ENCODE data around the gene JAZF1.

Gene JAZF1

GRCh38 chr7:28138837-28139236, 41.8 kb downstream of the JAZF1 start:
- POLR2A ChIA-PET = no interaction called here
- TF ChIP-seq CTCF (IDR thresholded peaks at IDR 0.05; ENCODE audit: control extremely low read depth, extremely low read depth, low read depth, missing control alignments) = no peak

GRCh38 chr7:28137463-28137862, 43.1 kb downstream of the JAZF1 start:
- POLR2A ChIA-PET = no interaction called here
- DNase-seq (ENCODE audit: extremely low spot score) = no peak
- no peak for TF ChIP-seq CTCF (IDR thresholded peaks at IDR 0.05; ENCODE audit: control extremely low read depth, extremely low read depth, low read depth, missing control alignments)
- CTCF ChIA-PET = no interaction called here

More at GRCh38 chr7:28138837-28139236, 41.8 kb downstream of the JAZF1 start:
- no peak for DNase-seq (ENCODE audit: extremely low spot score)
- CTCF ChIA-PET = no interaction called here

- DNase-seq (ENCODE audit: extremely low spot score) = no peak
- CTCF ChIA-PET = no interaction called here
- POLR2A ChIA-PET = no interaction called here
- no peak for TF ChIP-seq CTCF (IDR thresholded peaks at IDR 0.05; ENCODE audit: control extremely low read depth, extremely low read depth, low read depth, missing control alignments)
Observed at GRCh38 chr7:28136885-28137284, 43.7 kb downstream of the JAZF1 start.

- CTCF ChIA-PET = interaction anchor here (0.9 kb wide), 1 partner anchor 16 kb away, joined by 3 read pairs; no protein-coding TSS in a partner anchor
- DNase-seq (ENCODE audit: extremely low spot score) = no peak
- POLR2A ChIA-PET = no interaction called here
- no peak for TF ChIP-seq CTCF (IDR thresholded peaks at IDR 0.05; ENCODE audit: control extremely low read depth, extremely low read depth, low read depth, missing control alignments)
Observed at GRCh38 chr7:28136420-28136819, 44.2 kb downstream of the JAZF1 start.

GRCh38 chr7:28135760-28136159, 44.8 kb downstream of the JAZF1 start:
- no peak for DNase-seq (ENCODE audit: extremely low spot score)
- no peak for TF ChIP-seq CTCF (IDR thresholded peaks at IDR 0.05; ENCODE audit: control extremely low read depth, extremely low read depth, low read depth, missing control alignments)
- POLR2A ChIA-PET = no interaction called here
- CTCF ChIA-PET = interaction anchor here (0.9 to 1.5 kb wide), 3 partner anchors 16 to 74 kb away, joined by 3 read pairs; no protein-coding TSS in a partner anchor

- TF ChIP-seq CTCF (IDR thresholded peaks at IDR 0.05; ENCODE audit: control extremely low read depth, extremely low read depth, low read depth, missing control alignments) = no peak
- no peak for DNase-seq (ENCODE audit: extremely low spot score)
- POLR2A ChIA-PET = no interaction called here
- CTCF ChIA-PET = interaction anchor here (1.1 to 1.5 kb wide), 2 partner anchors 43 to 73 kb away, joined by 3 read pairs; no protein-coding TSS in a partner anchor
Observed at GRCh38 chr7:28135315-28135714, 45.3 kb downstream of the JAZF1 start.

- no peak for DNase-seq (ENCODE audit: extremely low spot score)
- no peak for TF ChIP-seq CTCF (IDR thresholded peaks at IDR 0.05; ENCODE audit: control extremely low read depth, extremely low read depth, low read depth, missing control alignments)
- ChIA-PET POLR2A (no interaction called here), CTCF (interaction anchor here (1.6 kb wide), 1 partner anchor 40 kb away, joined by 3 read pairs; no protein-coding TSS in a partner anchor)
Observed at GRCh38 chr7:28133872-28134271, 46.7 kb downstream of the JAZF1 start.
